ENCODE data around the gene UTS2R. TPM values are rescaled to one million over a fixed set of nuclear protein-coding genes. Genes with fewer than 3 reads are reported as not detected.

The UTS2R gene
- polyA plus RNA-seq (2012; rRNA removed), result not detected in 2 replicates
- polyA plus RNA-seq (2012; cell fraction: cytosol; rRNA removed), result not detected in 2 replicates
- polyA plus RNA-seq (2012; cell fraction: nucleus; rRNA removed), result not detected in 2 replicates

DNA sequence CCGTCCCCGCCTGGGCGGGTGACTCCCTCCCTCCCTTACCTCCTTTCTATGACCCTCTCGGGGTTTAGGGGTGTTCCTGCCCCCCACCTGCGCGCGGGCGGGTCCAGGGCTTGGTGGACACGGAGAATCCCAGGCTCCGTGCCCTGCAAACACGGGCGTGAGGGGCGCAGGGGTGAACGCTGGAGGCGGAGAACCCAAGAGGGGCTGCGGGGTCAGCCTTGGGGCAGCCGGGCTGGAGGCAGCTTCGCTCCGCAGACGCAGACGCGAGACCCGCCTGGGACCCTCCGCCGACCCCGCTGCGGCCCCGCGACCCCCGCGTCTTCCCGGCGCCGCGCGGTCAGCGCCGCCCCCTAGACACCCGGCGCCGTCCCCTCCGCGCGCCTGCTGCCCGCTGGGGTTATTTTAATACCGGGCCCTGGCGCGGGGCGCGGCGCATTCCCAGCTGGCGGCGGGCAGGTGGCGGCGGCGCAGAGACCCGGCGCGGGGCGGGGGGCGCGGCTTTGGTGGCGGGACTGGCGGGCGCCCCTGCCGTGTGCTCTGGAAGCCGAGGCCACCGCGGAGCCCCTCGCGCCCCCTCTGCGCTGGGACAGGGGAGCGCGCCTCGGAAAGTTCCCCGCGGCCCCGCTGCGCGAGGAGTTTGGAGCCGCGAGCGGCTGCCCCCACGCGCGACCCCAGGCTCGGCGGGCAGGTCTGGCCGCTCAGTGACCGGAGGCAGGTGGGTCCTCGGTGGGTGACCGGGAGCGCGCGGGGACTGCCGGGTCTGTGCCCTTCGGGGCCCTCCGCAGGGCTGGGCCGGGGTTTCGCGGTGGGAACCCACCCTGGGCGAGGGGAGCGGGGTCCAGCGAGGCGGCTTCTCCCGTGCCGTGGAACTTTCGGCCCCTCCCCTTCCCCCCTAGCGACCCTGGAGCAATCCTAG lies at the start of gene UTS2R:
Gene UTS2R (plus strand): TSS at position 433 of the 916 bp plus-strand sequence. CDS start 2,560 bp downstream, outside the sequence.
- H3K4me3 ChIP-seq (ENCODE audit: low read depth in 2 of 2, low read length in 1 of 2), result peak within 1 kb of the TSS; percentile 29 to 51; a peak in 2 of 4 replicates
- WGBS (ENCODE audit: low lambda C conversion rate), result 11% methylated on average over 53 of the region's 109 CpGs

DNA sequence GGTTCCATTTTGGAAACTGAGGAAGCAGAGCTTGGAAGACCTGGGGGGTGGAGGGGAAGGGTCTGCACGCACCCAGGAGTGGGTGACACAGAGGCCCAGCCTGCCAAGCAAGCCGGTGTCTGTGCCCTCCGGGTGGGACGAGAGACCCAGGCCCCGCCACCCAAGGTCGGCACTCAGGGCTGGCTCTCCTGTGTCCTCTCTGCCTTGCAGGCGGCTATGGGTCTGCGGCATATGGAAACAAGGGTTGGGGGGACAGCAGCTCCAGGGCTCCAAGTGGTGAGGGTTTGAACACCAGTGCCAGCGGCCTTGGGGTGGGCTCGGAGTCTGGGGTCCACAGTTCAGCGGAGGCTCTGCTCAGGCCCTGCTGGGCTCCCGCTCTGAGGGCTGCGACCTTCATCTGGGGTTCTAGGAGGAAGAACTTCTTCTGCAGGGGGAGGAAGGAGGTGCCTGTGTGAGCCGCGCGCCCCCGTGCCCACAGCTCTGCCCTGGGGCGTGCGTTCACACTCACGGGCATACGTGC lies 49.6 kb upstream of the UTS2R start:
- no peaks in the 10 kb centered on the region for H3K36me3 ChIP-seq (replicated peaks in 1 of 2; ENCODE audit: control insufficient read depth in 1 of 2, insufficient read depth in 2 of 2, low read length in 1 of 2)
- no peaks in the 10 kb centered on the region for H3K9me2 ChIP-seq
- no peaks in the 10 kb centered on the region for H4K20me1 ChIP-seq (ENCODE audit: insufficient read depth)
- ChIA-PET POLR2A (interaction anchor here (0.8 kb wide), 1 partner anchor 15 kb away, joined by 3 read pairs; no protein-coding TSS in a partner anchor), CTCF (interaction anchor here (0.7 to 9.5 kb wide), 24 partner anchors 10 to 291 kb away, joined by 3 to 184 read pairs (median 4); partner anchors contain the start of genes SECTM1 and SLC16A3)
- WGBS (ENCODE audit: low lambda C conversion rate), result 18% methylated on average over 14 of the region's 21 CpGs
- peaks cover 17% of the 10 kb centered on the region; the same call in 1 of the 2 replicates for H3K27me3 ChIP-seq (ENCODE audit: insufficient read depth)
- H3K4me2 ChIP-seq, result no peak overlapping the region
- H3K4me3 ChIP-seq (ENCODE audit: low read depth in 2 of 2, low read length in 1 of 2), result no peak overlapping the region
- H3F3A ChIP-seq (replicated peaks; ENCODE audit: insufficient read depth), result peaks cover 20% of the 10 kb centered on the region
- H3K27ac ChIP-seq (ENCODE audit: low read depth in 2 of 2, low read length in 1 of 2), result no peak overlapping the region
- H3K4me1 ChIP-seq (ENCODE audit: control insufficient read depth in 1 of 2, insufficient read depth in 2 of 2, low read depth in 1 of 2, low read length in 1 of 2), result peaks cover 5 to 14% of the 10 kb centered on the region in 2 experiments; a peak in 3 of 4 replicates
- H3K9ac ChIP-seq, result no peak overlapping the region
- no peak overlapping the region for H2AFZ ChIP-seq (ENCODE audit: low read depth)
- H3K9me3 ChIP-seq, result no peaks in the 10 kb centered on the region
- no peaks in the 10 kb centered on the region for H3K79me2 ChIP-seq (ENCODE audit: insufficient read depth)
- DNase-seq, result no peak
- TF ChIP-seq ELF1 (IDR thresholded peaks at IDR 0.05) (no peak), TAF1 (IDR thresholded peaks at IDR 0.05; ENCODE audit: borderline replicate concordance, low read depth, low read length) (no peak), FOSL2 (IDR thresholded peaks at IDR 0.05; ENCODE audit: borderline replicate concordance, low read depth) (no peak), USF2 (IDR thresholded peaks at IDR 0.05; ENCODE audit: borderline replicate concordance, low read depth, low read length) (no peak), RAD21 (IDR thresholded peaks at IDR 0.05; ENCODE audit: low read length) (no peak), TEAD4 (IDR thresholded peaks at IDR 0.05; ENCODE audit: borderline replicate concordance, insufficient read depth) (no peak), SIN3A (IDR thresholded peaks at IDR 0.05; ENCODE audit: borderline replicate concordance, low read depth, low read length) (no peak), GABPA (IDR thresholded peaks at IDR 0.05; ENCODE audit: low read depth) (no peak), MEF2A (IDR thresholded peaks at IDR 0.05; ENCODE audit: borderline replicate concordance, low read depth) (no peak), EZH2phosphoT487 (IDR thresholded peaks at IDR 0.05; ENCODE audit: borderline replicate concordance, low read depth) (no peak), RFX5 (IDR thresholded peaks at IDR 0.05; ENCODE audit: low read length) (no peak), SMC3 (IDR thresholded peaks at IDR 0.05; ENCODE audit: low read depth, low read length) (no peak), MAX (IDR thresholded peaks at IDR 0.05; ENCODE audit: low read depth) (no peak), MXI1 (IDR thresholded peaks at IDR 0.05; ENCODE audit: low read depth, low read length) (no peak)
- TF ChIP-seq, protein P1, sequence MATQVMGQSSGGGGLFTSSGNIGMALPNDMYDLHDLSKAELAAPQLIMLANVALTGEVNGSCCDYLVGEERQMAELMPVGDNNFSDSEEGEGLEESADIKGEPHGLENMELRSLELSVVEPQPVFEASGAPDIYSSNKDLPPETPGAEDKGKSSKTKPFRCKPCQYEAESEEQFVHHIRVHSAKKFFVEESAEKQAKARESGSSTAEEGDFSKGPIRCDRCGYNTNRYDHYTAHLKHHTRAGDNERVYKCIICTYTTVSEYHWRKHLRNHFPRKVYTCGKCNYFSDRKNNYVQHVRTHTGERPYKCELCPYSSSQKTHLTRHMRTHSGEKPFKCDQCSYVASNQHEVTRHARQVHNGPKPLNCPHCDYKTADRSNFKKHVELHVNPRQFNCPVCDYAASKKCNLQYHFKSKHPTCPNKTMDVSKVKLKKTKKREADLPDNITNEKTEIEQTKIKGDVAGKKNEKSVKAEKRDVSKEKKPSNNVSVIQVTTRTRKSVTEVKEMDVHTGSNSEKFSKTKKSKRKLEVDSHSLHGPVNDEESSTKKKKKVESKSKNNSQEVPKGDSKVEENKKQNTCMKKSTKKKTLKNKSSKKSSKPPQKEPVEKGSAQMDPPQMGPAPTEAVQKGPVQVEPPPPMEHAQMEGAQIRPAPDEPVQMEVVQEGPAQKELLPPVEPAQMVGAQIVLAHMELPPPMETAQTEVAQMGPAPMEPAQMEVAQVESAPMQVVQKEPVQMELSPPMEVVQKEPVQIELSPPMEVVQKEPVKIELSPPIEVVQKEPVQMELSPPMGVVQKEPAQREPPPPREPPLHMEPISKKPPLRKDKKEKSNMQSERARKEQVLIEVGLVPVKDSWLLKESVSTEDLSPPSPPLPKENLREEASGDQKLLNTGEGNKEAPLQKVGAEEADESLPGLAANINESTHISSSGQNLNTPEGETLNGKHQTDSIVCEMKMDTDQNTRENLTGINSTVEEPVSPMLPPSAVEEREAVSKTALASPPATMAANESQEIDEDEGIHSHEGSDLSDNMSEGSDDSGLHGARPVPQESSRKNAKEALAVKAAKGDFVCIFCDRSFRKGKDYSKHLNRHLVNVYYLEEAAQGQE (IDR thresholded peaks at IDR 0.05; ENCODE audit: low read depth, low read length), result no peak
- TF ChIP-seq, protein P2, sequence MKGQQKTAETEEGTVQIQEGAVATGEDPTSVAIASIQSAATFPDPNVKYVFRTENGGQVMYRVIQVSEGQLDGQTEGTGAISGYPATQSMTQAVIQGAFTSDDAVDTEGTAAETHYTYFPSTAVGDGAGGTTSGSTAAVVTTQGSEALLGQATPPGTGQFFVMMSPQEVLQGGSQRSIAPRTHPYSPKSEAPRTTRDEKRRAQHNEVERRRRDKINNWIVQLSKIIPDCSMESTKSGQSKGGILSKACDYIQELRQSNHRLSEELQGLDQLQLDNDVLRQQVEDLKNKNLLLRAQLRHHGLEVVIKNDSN (IDR thresholded peaks at IDR 0.05; ENCODE audit: borderline replicate concordance, low read depth), result no peak

More for the DNA sequence above, at the start of gene UTS2R:
- Histone ChIP-seq H3K27me3 (ENCODE audit: insufficient read depth) (peaks cover 65% of the 10 kb centered on the region), H3K9ac (no peak within 1 kb of the TSS), H4K20me1 (ENCODE audit: insufficient read depth) (no peaks in the 10 kb centered on the region), H3K79me2 (ENCODE audit: insufficient read depth) (no peaks in the 10 kb centered on the region), H3K9me3 (no peaks in the 10 kb centered on the region), H2AFZ (ENCODE audit: low read depth) (no peak within 1 kb of the TSS), H3K36me3 (replicated peaks in 1 of 2; ENCODE audit: control insufficient read depth in 1 of 2, insufficient read depth in 2 of 2, low read length in 1 of 2) (no peaks in the 10 kb centered on the region), H3K4me2 (peak within 1 kb of the TSS; percentile 63), H3K9me2 (no peaks in the 10 kb centered on the region), H3K4me1 (ENCODE audit: control insufficient read depth in 1 of 2, insufficient read depth in 2 of 2, low read depth in 1 of 2, low read length in 1 of 2) (peaks cover 3 to 18% of the 10 kb centered on the region in 2 experiments; a peak in 2 of 4 replicates), H3K27ac (ENCODE audit: low read depth in 2 of 2, low read length in 1 of 2) (no peak within 1 kb of the TSS), H3F3A (replicated peaks; ENCODE audit: insufficient read depth) (peaks cover 10% of the 10 kb centered on the region)
- POLR2A ChIA-PET, result no interaction called here
- CTCF ChIA-PET, result interaction anchor here (0.8 to 2.4 kb wide), 16 partner anchors 9 to 136 kb away, joined by 3 to 12 read pairs (median 6); partner anchors contain the start of gene TEX19
- DNase-seq, result peak; percentile 79
- no peak for TF ChIP-seq TAF1 (IDR thresholded peaks at IDR 0.05; ENCODE audit: borderline replicate concordance, low read depth, low read length)
- no peak for TF ChIP-seq TEAD4 (IDR thresholded peaks at IDR 0.05; ENCODE audit: borderline replicate concordance, insufficient read depth)
- no peak for TF ChIP-seq MEF2A (IDR thresholded peaks at IDR 0.05; ENCODE audit: borderline replicate concordance, low read depth)
- TF ChIP-seq RAD21 (IDR thresholded peaks at IDR 0.05; ENCODE audit: low read length), result no peak
- no peak for TF ChIP-seq SMC3 (IDR thresholded peaks at IDR 0.05; ENCODE audit: low read depth, low read length)
- no peak for TF ChIP-seq GATA2 (CRISPR knock-in tag; IDR thresholded peaks at IDR 0.05)
- TF ChIP-seq RFX5 (IDR thresholded peaks at IDR 0.05; ENCODE audit: low read length), result no peak
- TF ChIP-seq EP300 (IDR thresholded peaks at IDR 0.05; ENCODE audit: borderline replicate concordance in 1 of 2, low read depth in 1 of 2, low read length in 1 of 2), result no peak
